H1 (cell line): Measurements from ENCODE around the gene NECAB3. TPM values are rescaled to one million over a fixed set of nuclear protein-coding genes. Genes with fewer than 3 reads are reported as not detected.

ENCODE experiments used
- CTCF ChIA-PET: fragments of 300-600 bp; sonication (Branson Sonifier 250); formaldehyde crosslinking; loops from one replicate; lab custom pipeline; 2021; ENCODE audit not compliant: partially characterized antibody; lab: Charles Lee
- POLR2A ChIA-PET: fragments of 300-600 bp; sonication (Branson Sonifier 250); formaldehyde crosslinking; loops from one replicate; lab custom pipeline; 2021; ENCODE audit warnings: inconsistent platforms; ENCODE audit not compliant: partially characterized antibody; lab: Charles Lee
- DNase-seq, 2 experiments: peaks; one replicate each; pipeline versions ENCODE4 v3.0.0 to v3.0.0-alpha.2; 2010 to 2022; ENCODE audit warnings: low spot score in 2 of 2, low read depth in 1 of 2, mixed read lengths in 1 of 2
- FAIRE-seq: peaks from 2 replicates; lab custom pipeline; 2011; peaks lifted over from hg19 to GRCh38; lab: Jason Lieb, UNC
- H2AFZ ChIP-seq: 2 replicates; pipeline ENCODE4 v1.8.1; 2012; ENCODE audit warnings: low read length, inconsistent platforms
- H2AK5ac ChIP-seq: 2 replicates; pipeline ENCODE4 v1.6.1; 2013; ENCODE audit warnings: low read depth, low read length
- H2BK120ac ChIP-seq: replicated peaks from 2 replicates; pipeline ENCODE3; 2013; ENCODE audit warnings: low read depth, low read length, inconsistent platforms
- H2BK12ac ChIP-seq: 2 replicates; pipeline ENCODE4 v1.6.1; 2013; ENCODE audit warnings: low read depth, low read length
- H2BK15ac ChIP-seq: 2 replicates; pipeline ENCODE4 v1.6.1; 2013; ENCODE audit warnings: low read length
- H2BK20ac ChIP-seq: 2 replicates; pipeline ENCODE4 v1.6.1; 2013; ENCODE audit warnings: low read length
- H2BK5ac ChIP-seq: 2 replicates; pipeline ENCODE4 v1.6.1; 2013; ENCODE audit warnings: low read depth, low read length
- H3K14ac ChIP-seq: 2 replicates; pipeline ENCODE4 v1.6.1; 2013; ENCODE audit warnings: inconsistent platforms; ENCODE audit not compliant: insufficient read length
- H3K18ac ChIP-seq: 2 replicates; pipeline ENCODE4 v1.6.1; 2013; ENCODE audit warnings: low read length; ENCODE audit errors: extremely low read depth
- H3K23ac ChIP-seq: 2 replicates; pipeline ENCODE4 v1.6.1; 2013; ENCODE audit warnings: inconsistent platforms; ENCODE audit not compliant: insufficient read length
- H3K23me2 ChIP-seq: 2 replicates; pipeline ENCODE4 v1.6.1; 2013; ENCODE audit warnings: low read depth, low read length
- H3K27ac ChIP-seq: 2 replicates; pipeline ENCODE4 v1.6.1; 2011; ENCODE audit warnings: low read depth, low read length, inconsistent platforms
- H3K27me3 ChIP-seq, 4 experiments: replicated peaks in 1 of 4; 1 replicate in 1 of 4; 2 replicates in 3 of 4; pipeline versions ENCODE4 v1.6.1 to v1.8.1; 2011 to 2013; ENCODE audit warnings: low read length in 3 of 4, mild to moderate bottlenecking in 3 of 4, inconsistent platforms in 2 of 4, mixed read lengths in 2 of 4, moderate library complexity in 1 of 4; ENCODE audit not compliant: control insufficient read depth in 3 of 4, insufficient read depth in 3 of 4; ENCODE audit errors: extremely low read depth in 1 of 4
- H3K36me3 ChIP-seq, 4 experiments: 2 replicates each; pipeline versions ENCODE4 v1.6.1 to v1.8.1; 2011 to 2013; ENCODE audit warnings: mild to moderate bottlenecking in 4 of 4, low read length in 3 of 4, moderate library complexity in 2 of 4, control low read depth in 1 of 4, inconsistent platforms in 1 of 4; ENCODE audit not compliant: insufficient read depth in 4 of 4, control insufficient read depth in 2 of 4
- H3K4ac ChIP-seq: replicated peaks from 2 replicates; pipeline ENCODE3; 2013; ENCODE audit warnings: low read length, low read depth, mixed read lengths, inconsistent platforms; ENCODE audit not compliant: insufficient read length
- H3K4me1 ChIP-seq, 4 experiments: replicated peaks in 1 of 4; 1 replicate in 1 of 4; 2 replicates in 3 of 4; pipeline versions ENCODE4 v1.6.1 to v1.8.1; 2011 to 2013; ENCODE audit warnings: low read length in 3 of 4, inconsistent platforms in 2 of 4, mixed read lengths in 1 of 4; ENCODE audit not compliant: insufficient read depth in 4 of 4, control insufficient read depth in 3 of 4
- H3K4me2 ChIP-seq, 2 experiments: 2 replicates each; pipeline versions ENCODE4 v1.6.1 to v1.8.1; 2011 to 2013; ENCODE audit warnings: low read depth in 2 of 2, low read length in 2 of 2, control low read depth in 1 of 2, inconsistent platforms in 1 of 2, mild to moderate bottlenecking in 1 of 2; ENCODE audit not compliant: insufficient read depth in 1 of 2
- H3K4me3 ChIP-seq, 4 experiments: fragments of 200-600, 300-600 bp in 1 of 4; sonication (generic), shearing (Covaris generic), sonication (Bioruptor Twin) in 1 of 4; 2 replicates each; pipeline versions ENCODE4 v1.5.1 to v1.8.1; 2011 to 2016; ENCODE audit warnings: low read length in 4 of 4, low read depth in 3 of 4, control low read depth in 2 of 4, inconsistent platforms in 2 of 4, mild to moderate bottlenecking in 2 of 4, mixed read lengths in 1 of 4, moderate library complexity in 1 of 4; ENCODE audit not compliant: insufficient read depth in 2 of 4; ENCODE audit errors: extremely low read depth in 1 of 4
- H3K56ac ChIP-seq: replicated peaks from 2 replicates; pipeline ENCODE3; 2013; ENCODE audit warnings: low read depth, mild to moderate bottlenecking, mixed read lengths, low read length, inconsistent platforms; ENCODE audit not compliant: insufficient read length
- H3K79me1 ChIP-seq: 2 replicates; pipeline ENCODE4 v1.6.1; 2013; ENCODE audit warnings: low read depth, low read length, control low read depth
- H3K79me2 ChIP-seq, 2 experiments: 2 replicates each; pipeline versions ENCODE4 v1.6.1 to v1.8.1; 2012 to 2013; ENCODE audit warnings: low read length in 2 of 2, mild to moderate bottlenecking in 2 of 2, inconsistent platforms in 1 of 2; ENCODE audit not compliant: insufficient read depth in 2 of 2, control insufficient read depth in 1 of 2
- H3K9ac ChIP-seq, 4 experiments: replicated peaks in 1 of 4; 1 replicate in 1 of 4; 2 replicates in 3 of 4; pipeline versions ENCODE4 v1.6.1 to v1.8.1; 2011 to 2013; ENCODE audit warnings: low read depth in 3 of 4, low read length in 3 of 4, control low read depth in 2 of 4, mild to moderate bottlenecking in 2 of 4, moderate library complexity in 2 of 4, inconsistent platforms in 1 of 4; ENCODE audit errors: extremely low read depth in 1 of 4
- H3K9me3 ChIP-seq, 2 experiments: 2 replicates each; pipeline versions ENCODE4 v1.6.1 to v1.8.1; 2012 to 2013; ENCODE audit warnings: mild to moderate bottlenecking in 2 of 2, moderate library complexity in 2 of 2, control low read depth in 1 of 2, inconsistent platforms in 1 of 2, low read depth in 1 of 2, low read length in 1 of 2, mixed read lengths in 1 of 2; ENCODE audit not compliant: insufficient read depth in 2 of 2
- H4K20me1 ChIP-seq, 2 experiments: replicated peaks in 1 of 2; 2 replicates each; pipeline versions ENCODE3 to v1.8.1; 2011 to 2013; ENCODE audit warnings: inconsistent platforms in 2 of 2, low read length in 2 of 2, mild to moderate bottlenecking in 1 of 2; ENCODE audit not compliant: insufficient read depth in 2 of 2, control insufficient read depth in 1 of 2
- H4K5ac ChIP-seq: 2 replicates; pipeline ENCODE4 v1.6.1; 2013; ENCODE audit warnings: low read length, low read depth, mixed read lengths, inconsistent platforms; ENCODE audit not compliant: insufficient read length
- H4K8ac ChIP-seq: 2 replicates; pipeline ENCODE4 v1.8.0; 2013; ENCODE audit warnings: mild to moderate bottlenecking, moderate library complexity, low read length, inconsistent platforms; ENCODE audit not compliant: insufficient read depth; ENCODE audit errors: extremely low read depth
- H4K91ac ChIP-seq: replicated peaks from 2 replicates; pipeline ENCODE3; 2013; ENCODE audit warnings: low read length, mixed read lengths, inconsistent platforms; ENCODE audit not compliant: insufficient read length
- CBX5 ChIP-seq: fragments of 300-800, 300-1000 bp; sonication (generic); IDR thresholded peaks from 2 replicates; pipeline ENCODE4 v1.7.1; 2016; ENCODE audit warnings: antibody characterized with exemption, low read length, low read depth
- HDAC2 ChIP-seq, 2 experiments: fragments of 300-600 bp in 1 of 2; sonication (generic) in 1 of 2; IDR thresholded peaks; 2 replicates each; pipeline ENCODE4 v1.6.1; 2011 to 2012; ENCODE audit warnings: low read depth in 2 of 2, low read length in 2 of 2, mild to moderate bottlenecking in 2 of 2, moderate library complexity in 2 of 2, borderline replicate concordance in 1 of 2, inconsistent platforms in 1 of 2
- PHF8 ChIP-seq: fragments of 200-600 bp; sonication (generic); conservative IDR thresholded peaks from 2 replicates; pipeline ENCODE4 v1.7.1; 2012; ENCODE audit warnings: low read depth, mild to moderate bottlenecking, inconsistent platforms, low read length, moderate library complexity
- SIX5 ChIP-seq: IDR thresholded peaks from 2 replicates; pipeline ENCODE4 v1.6.1; 2011; ENCODE audit warnings: mild to moderate bottlenecking, low read depth, low read length
- SUZ12 ChIP-seq: fragments of 200-600 bp; sonication (generic); IDR thresholded peaks from 2 replicates; pipeline ENCODE4 v1.6.1; 2012; ENCODE audit warnings: mild to moderate bottlenecking, inconsistent platforms, low read length, moderate library complexity, mixed read lengths
- TCF12 ChIP-seq: IDR thresholded peaks from 2 replicates; pipeline ENCODE4 v1.6.1; 2011; ENCODE audit warnings: low read depth, mild to moderate bottlenecking, low read length
- YY1 ChIP-seq: IDR thresholded peaks from 2 replicates; pipeline ENCODE4 v1.6.1; 2011; ENCODE audit warnings: low read depth, mild to moderate bottlenecking, low read length
- WGBS, 2 experiments: shearing (Covaris generic) in 1 of 2; methylation state at CpG; one replicate each; pipeline versions ENCODE4 v1.1.6 to v1.1.7; 2013 to 2015; ENCODE audit warnings: low lambda C conversion rate in 2 of 2, mixed read lengths in 2 of 2, inconsistent platforms in 1 of 2, low coverage in 1 of 2, missing lambda C conversion rate in 1 of 2; ENCODE audit not compliant: insufficient replicate concordance in 2 of 2, insufficient coverage in 1 of 2, insufficient read length in 1 of 2; ENCODE audit errors: extremely low coverage in 1 of 2, missing lambda C conversion rate in 1 of 2; 5-methylcytosine and 5-hydroxymethylcytosine counted together
- polyA plus RNA-seq, 7 experiments: library from polyadenylated mRNA; depleted of rRNA in 3 of 7; stranded (reverse) in 5 of 7; unstranded in 2 of 7; fragments of >200 nt in 5 of 7; fragments of 200-250 nt in 2 of 7; gene quantifications; 1 replicate in 5 of 7; 2 replicates in 1 of 7; 4 replicates in 1 of 7; pipeline versions ENCODE4 v1.2.1 to v1.2.3, GENCODE V29; 2011 to 2013; ENCODE audit warnings: missing spikeins in 2 of 7, mixed read lengths in 2 of 7
- total RNA-seq: library from RNA; stranded (reverse); fragmentation: NEBNext Ultra II Directional; extraction: Animal tissue kit (Norgen Biotek cat#: 25700); gene quantifications from 2 replicates; pipeline ENCODE4 v1.2.1, GENCODE V29; 2021

NECAB3 gene
- total and polyA plus RNA-seq, 2 of the 8 experiments (the other 6 are each of a cell fraction or from before 2014, with no cell fraction given), result 20.5 to 46.2 TPM

- H3K27me3 ChIP-seq, result no peaks in the 10 kb centered on the region
- TF ChIP-seq YY1 (no peak), PHF8 (no peak), SIX5 (no peak), TCF12 (no peak), HDAC2 (IDR thresholded peaks at IDR 0.05; ENCODE audit: borderline replicate concordance in 1 of 2, low read depth in 2 of 2, low read length in 2 of 2) (no peak), SUZ12 (no peak), CBX5 (no peak)
These were observed 26.4 kb downstream of the NECAB3 start for GRCh38 chr20:33647603-33648395.

More at GRCh38 chr20:33647603-33648395, 26.4 kb downstream of the NECAB3 start:
- H2AK5ac ChIP-seq, result no peak overlapping the region
- H3K4me1 ChIP-seq, result no peaks in the 10 kb centered on the region; a peak in 1 of 7 replicates
- ChIA-PET POLR2A (interaction anchor here (0.6 to 1.6 kb wide), 4 partner anchors 11 to 189 kb away, joined by 3 to 6 read pairs (median 3); no protein-coding TSS in a partner anchor), CTCF (interaction anchor here (0.6 to 1.8 kb wide), 6 partner anchors 17 to 191 kb away, joined by 3 to 6 read pairs (median 4); no protein-coding TSS in a partner anchor)
- no peak overlapping the region for H2BK15ac ChIP-seq
- no peaks in the 10 kb centered on the region for H3K79me2 ChIP-seq
- H4K91ac ChIP-seq, result no peak overlapping the region
- no peak overlapping the region for H3K4me2 ChIP-seq
- no peak overlapping the region for H3K4me3 ChIP-seq
- no peak overlapping the region for H3K18ac ChIP-seq
- H2BK5ac ChIP-seq, result no peak overlapping the region
- H3K9ac ChIP-seq, result no peak overlapping the region
- no peak overlapping the region for H4K5ac ChIP-seq
- H2BK120ac ChIP-seq, result no peak overlapping the region
- FAIRE-seq (no peak), DNase-seq (no peak)
- peaks cover 0 to 11% (median 0%) of the 10 kb centered on the region in 4 experiments; a peak in 2 of 8 replicates for H3K36me3 ChIP-seq
- no peak overlapping the region for H2BK20ac ChIP-seq
- no peak overlapping the region for H2AFZ ChIP-seq
- no peak overlapping the region for H3K27ac ChIP-seq
- no peak overlapping the region for H3K4ac ChIP-seq
- H3K9me3 ChIP-seq, result no peaks in the 10 kb centered on the region
- no peak overlapping the region for H4K8ac ChIP-seq
- no peak overlapping the region for H3K14ac ChIP-seq
- H3K23me2 ChIP-seq, result no peaks in the 10 kb centered on the region
- no peak overlapping the region for H2BK12ac ChIP-seq
- 90% methylated on average over 11 of the region's 11 CpGs; no CpG with 5 or more reads in 1 of the 2 experiments for WGBS, 2 experiments
- H4K20me1 ChIP-seq, result peaks cover 0 to 4% of the 10 kb centered on the region in 2 experiments
- no peaks in the 10 kb centered on the region for H3K79me1 ChIP-seq
- no peak overlapping the region for H3K56ac ChIP-seq
- no peak overlapping the region for H3K23ac ChIP-seq
